GM18519 (cell line): ENCODE data around the gene CD84.
A peak's percentile ranks its signal among the peaks of the same experiment; 100 is the strongest.
"Not testable (repeated sequence)": the region's sequence is repeated elsewhere in the genome, so short reads cannot be mapped to it uniquely, and the experiment has no call there.

Experiments used
- ATAC-seq: cut with Tn5 transposase; IDR thresholded peaks from one replicate; pipeline ENCODE4 v1.9.1; 2021; ENCODE audit warnings: mild to moderate bottlenecking, moderate library complexity; ENCODE audit not compliant: unreplicated experiment, low FRiP score

The CD84 gene

GRCh38 chr1:160610569-160611242, 31.4 kb upstream of the CD84 start:
- no peak for ATAC-seq

GRCh38 chr1:160608941-160609340, 29.6 kb upstream of the CD84 start:
- ATAC-seq, result no peak

DNA sequence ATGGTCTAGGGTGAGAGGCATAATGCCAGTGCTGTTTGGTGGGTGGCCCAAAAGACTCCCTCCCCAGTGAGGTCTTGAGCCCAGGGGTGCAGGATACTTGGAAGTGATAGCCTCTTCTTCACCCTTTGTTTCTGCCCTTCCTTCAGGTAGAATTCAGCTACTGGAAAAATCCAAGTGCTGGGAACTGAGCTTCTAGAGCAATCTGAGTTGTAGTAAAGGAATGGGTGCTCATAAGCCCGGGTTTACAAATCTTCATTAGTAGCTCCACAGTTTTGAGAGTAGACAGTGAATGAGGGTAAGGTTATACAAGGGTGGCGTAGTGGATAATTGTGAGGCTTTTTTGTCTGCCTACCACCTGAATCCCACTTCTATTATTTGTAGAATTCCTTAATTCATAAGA, 29.2 kb upstream of the CD84 start:
- no peak for ATAC-seq

GRCh38 chr1:160608057-160608456, 28.8 kb upstream of the CD84 start:
- ATAC-seq, result no peak

GRCh38 chr1:160607672-160608032, 28.4 kb upstream of the CD84 start:
- ATAC-seq, result no peak

DNA sequence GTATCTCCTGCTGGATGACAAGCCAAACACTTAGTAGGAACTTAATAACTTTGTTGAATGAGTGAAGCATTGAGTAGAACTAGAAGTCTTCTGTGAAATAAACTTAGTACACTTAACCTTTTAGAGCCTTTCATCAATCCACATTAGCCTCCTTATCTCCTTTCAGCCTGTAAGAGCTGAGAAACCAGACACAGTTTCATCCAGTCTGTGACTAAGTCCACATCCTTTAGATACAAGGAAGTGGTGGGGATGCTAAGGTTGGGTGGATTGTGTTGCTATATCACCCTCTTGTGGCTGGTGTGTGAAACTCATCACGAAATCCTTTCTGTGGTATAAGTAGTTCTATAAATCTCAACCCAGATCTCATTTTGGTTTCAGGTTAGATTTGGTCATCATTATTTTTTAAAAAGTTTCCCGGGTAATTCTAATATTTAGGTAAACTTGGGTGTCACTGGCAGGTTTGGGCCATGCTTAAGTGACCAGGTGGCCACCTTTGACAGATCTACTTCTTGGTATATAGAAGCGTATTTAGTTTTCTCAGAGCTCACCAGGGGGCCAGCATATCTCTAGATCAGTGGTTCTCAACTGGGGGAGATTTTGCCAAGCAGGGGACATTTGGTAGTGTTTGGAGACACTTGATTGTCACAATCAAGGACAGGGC, 27.8 kb upstream of the CD84 start:
- peak; percentile 59 for ATAC-seq

- ATAC-seq, result no peak
Observed at GRCh38 chr1:160606611-160607010, 27.3 kb upstream of the CD84 start.

DNA sequence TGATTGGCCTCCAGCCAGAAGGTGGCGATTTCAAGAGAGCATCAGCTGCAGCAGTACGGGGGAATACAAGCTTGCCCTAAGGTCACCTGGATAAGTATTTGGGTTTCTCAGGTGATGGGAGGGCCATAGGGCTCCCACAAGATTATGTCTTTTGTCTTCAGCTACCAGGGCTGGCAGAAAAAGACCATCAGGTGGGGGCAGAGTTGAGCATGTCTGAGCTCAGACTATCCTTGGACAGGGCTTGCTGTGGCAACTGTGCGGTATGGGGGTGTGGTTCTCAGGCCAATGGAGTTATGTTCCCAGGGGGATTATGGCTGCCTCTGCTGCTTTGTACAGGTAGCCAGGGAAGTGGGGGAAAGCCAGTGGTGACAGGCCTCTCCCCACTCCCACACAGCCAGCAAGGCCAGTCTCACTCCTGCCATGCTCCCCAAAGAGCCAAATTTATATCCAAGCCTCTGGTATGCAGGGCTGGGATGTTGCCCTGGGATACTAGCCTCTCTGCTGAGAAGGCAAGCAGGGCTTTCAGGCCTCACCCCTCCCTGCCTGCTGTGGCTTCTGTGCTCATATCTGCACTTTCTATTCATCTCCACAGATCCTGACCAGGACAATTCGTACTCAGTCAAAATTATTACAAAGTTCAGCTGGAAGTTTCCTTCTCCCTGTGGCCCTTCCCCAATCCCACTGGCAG, 26.6 kb upstream of the CD84 start:
- no peak for ATAC-seq

- no peak for ATAC-seq
Observed at GRCh38 chr1:160605205-160605604, 25.9 kb upstream of the CD84 start.

- no peak for ATAC-seq
Observed at GRCh38 chr1:160597705-160598104, 18.4 kb upstream of the CD84 start.

DNA sequence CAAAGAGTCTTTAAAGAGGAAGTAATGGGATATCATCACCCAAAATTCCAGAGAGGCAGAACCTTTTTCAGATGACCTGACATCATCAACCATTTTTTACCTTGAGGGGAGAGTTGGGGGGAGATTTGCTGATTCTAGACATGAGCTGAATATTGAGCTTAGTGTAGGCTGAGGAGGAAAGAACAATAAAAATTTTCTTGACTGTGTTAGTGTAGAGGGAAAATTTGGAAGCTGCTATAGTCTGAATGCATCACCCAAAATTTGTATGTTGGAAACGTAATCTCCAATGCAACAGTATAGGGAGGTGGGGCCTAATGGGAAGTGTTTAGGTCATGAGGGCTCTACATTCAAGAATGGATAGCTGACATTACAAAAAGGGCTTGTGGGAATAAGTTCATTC, 17.8 kb upstream of the CD84 start:
- ATAC-seq, result no peak

- no peak for ATAC-seq
Observed at GRCh38 chr1:160590488-160590887, 11.2 kb upstream of the CD84 start.

GRCh38 chr1:160588468-160588867, 9.2 kb upstream of the CD84 start:
- no peak for ATAC-seq

- ATAC-seq, result no peak
Observed at GRCh38 chr1:160584784-160585183, 5.5 kb upstream of the CD84 start.

DNA sequence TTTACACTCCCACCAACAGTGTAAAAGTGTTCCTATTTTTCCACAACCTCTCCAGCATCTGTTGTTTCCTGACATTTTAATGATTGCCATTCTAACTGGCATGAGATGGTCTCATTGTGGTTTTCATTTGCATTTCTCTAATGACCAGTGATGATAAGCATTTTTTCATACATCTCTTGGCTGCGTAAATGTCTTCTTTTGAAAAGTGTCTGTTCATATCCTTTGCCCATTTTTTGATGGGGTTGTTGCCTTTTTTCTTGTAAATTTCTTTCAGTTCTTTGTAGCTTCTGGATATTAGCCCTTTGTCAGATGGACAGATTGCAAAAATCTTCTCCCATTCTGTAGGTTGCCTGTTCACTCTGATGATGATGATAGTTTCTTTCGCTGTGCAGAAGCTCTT, 3.7 kb upstream of the CD84 start:
- ATAC-seq, result not testable (repeated sequence)

DNA sequence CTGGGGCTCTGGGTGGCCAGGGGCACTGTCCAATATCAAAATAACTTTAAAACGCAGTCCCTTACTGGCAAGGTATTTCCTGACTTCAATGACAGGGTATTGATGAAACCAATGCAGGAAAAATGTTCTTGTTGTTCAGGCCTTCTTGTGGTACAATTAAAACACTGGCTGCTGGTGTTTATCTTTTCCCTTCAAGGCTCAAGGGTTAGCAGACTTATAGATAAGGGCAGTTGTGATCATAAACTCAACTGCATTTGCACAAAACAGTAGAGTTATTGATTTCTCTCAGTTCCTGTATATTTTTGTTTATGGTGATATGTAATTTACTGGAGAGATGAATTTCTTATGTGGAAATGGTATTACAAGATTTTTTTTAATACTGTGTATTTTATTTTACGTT, 2.7 kb upstream of the CD84 start:
- ATAC-seq, result no peak

DNA sequence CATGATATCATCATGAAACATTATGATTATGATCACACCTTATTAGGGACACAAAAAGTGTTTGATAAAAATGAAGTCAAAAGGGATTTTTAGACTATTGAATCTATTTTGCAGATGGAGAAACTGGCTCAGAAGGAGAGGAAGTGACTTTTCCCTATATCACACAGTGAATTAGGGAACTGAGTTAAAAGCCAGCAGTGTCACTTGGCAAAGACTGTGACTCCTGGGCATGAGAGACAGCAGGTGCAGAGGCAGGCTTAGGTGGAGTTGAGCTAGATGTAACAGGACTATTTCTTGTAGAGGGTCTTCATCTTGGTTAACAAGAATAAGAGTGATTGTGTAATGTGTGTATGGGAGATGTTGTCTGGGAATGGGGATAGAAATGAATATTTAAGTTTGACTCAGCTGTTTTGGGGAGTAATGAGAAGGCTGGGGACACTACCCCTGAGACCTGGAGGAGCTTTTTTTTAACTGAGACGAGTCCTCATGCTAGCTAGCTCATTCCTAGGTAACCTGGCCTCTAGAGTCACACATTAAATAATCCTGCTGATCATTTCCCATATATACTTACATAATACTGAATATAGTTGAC, 1.0 kb upstream of the CD84 start:
- ATAC-seq, result no peak

- no peak for ATAC-seq
Observed at GRCh38 chr1:160578525-160579191, 638 bp downstream of the CD84 start.

- ATAC-seq, result no peak
Observed at GRCh38 chr1:160578175-160578524, 1.1 kb downstream of the CD84 start.

DNA sequence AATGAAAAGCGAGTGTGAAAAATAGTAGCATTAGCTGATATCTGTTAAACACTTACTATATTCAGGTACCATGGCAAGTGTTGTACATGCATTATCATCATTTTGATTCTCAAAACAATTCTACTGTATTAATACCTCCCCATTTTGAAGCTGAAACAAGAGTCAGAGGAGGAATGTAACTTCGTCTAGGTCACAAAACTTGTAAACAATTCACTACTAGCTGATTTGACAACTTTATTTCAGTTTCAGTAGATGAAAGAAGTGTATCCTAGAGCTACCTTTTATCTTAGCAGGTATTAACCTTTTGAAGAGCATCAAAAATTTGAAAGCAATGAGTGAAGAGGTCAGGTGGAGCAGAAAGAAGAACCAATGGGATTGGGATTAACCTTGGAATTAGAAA, 1.6 kb downstream of the CD84 start:
- ATAC-seq, result no peak

GRCh38 chr1:160576884-160577283, 2.4 kb downstream of the CD84 start:
- ATAC-seq, result no peak
